Kidney capillary endothelial cell (primary cell): ENCODE data around the gene TNS2.
A peak's percentile ranks its signal among the peaks of the same experiment; 100 is the strongest.
"Not testable (repeated sequence)": the region's sequence is repeated elsewhere in the genome, so short reads cannot be mapped to it uniquely, and the experiment has no call there.

Experiments
- DNase-seq: peaks from one replicate; pipeline ENCODE4 v3.0.0-alpha.2; 2018; ENCODE audit warnings: low spot score

TNS2 gene

GRCh38 chr12:53049571-53050318 lies at the start of gene TNS2:
Gene TNS2, plus strand, starts transcription at chr12:53050065. Its CDS starts 121 bp downstream, at chr12:53050186.
- DNase-seq = peak; percentile 73

GRCh38 chr12:53004178-53004577 lies 45.7 kb upstream of the TNS2 start:
- DNase-seq = no peak

GRCh38 chr12:53004582-53004981 lies 45.3 kb upstream of the TNS2 start:
- no peak for DNase-seq

GRCh38 chr12:53005215-53005985 lies 44.5 kb upstream of the TNS2 start:
- no peak for DNase-seq

- DNase-seq = peak; percentile 100
Measured at GRCh38 chr12:53005986-53006809, 43.7 kb upstream of the TNS2 start, which contains the start of gene EIF4B. Gene EIF4B, plus strand, starts transcription at chr12:53006456. Its CDS starts 28 bp downstream, at chr12:53006484.

- peak; percentile 61 for DNase-seq
Measured at GRCh38 chr12:53006810-53007309, 43.0 kb upstream of the TNS2 start.

GRCh38 chr12:53007343-53007742 lies 42.5 kb upstream of the TNS2 start:
- no peak for DNase-seq

- DNase-seq = not testable (repeated sequence)
Measured at GRCh38 chr12:53008760-53009159, 41.1 kb upstream of the TNS2 start.

GRCh38 chr12:53010955-53011354 lies 38.9 kb upstream of the TNS2 start:
- DNase-seq = no peak

- DNase-seq = no peak
Measured at GRCh38 chr12:53011889-53012288, 38.0 kb upstream of the TNS2 start.

GRCh38 chr12:53012928-53013327 lies 36.9 kb upstream of the TNS2 start:
- DNase-seq = no peak

GRCh38 chr12:53014709-53015108 lies 35.2 kb upstream of the TNS2 start:
- no peak for DNase-seq

GRCh38 chr12:53025250-53025649 lies 24.6 kb upstream of the TNS2 start:
- DNase-seq = no peak

- DNase-seq = not testable (repeated sequence)
Measured at GRCh38 chr12:53027014-53027413, 22.9 kb upstream of the TNS2 start.

- no peak for DNase-seq
Measured at GRCh38 chr12:53031616-53032015, 18.2 kb upstream of the TNS2 start.

- DNase-seq = not testable (repeated sequence)
Measured at GRCh38 chr12:53033832-53034231, 16.0 kb upstream of the TNS2 start.

GRCh38 chr12:53034459-53034858 lies 15.4 kb upstream of the TNS2 start:
- no peak for DNase-seq

- DNase-seq = no peak
Measured at GRCh38 chr12:53036802-53037201, 13.1 kb upstream of the TNS2 start.

GRCh38 chr12:53039851-53040250 lies 10.0 kb upstream of the TNS2 start:
- no peak for DNase-seq

- DNase-seq = no peak
Measured at GRCh38 chr12:53042607-53043454, 7.0 kb upstream of the TNS2 start.

- no peak for DNase-seq
Measured at GRCh38 chr12:53044052-53044581, 5.7 kb upstream of the TNS2 start.
